ENCODE results near the gene PCDHB8. TPM values are rescaled to one million over a fixed set of nuclear protein-coding genes. Genes with fewer than 3 reads are reported as not detected.
"Not testable (repeated sequence)": the region's sequence is repeated elsewhere in the genome, so short reads cannot be mapped to it uniquely, and the experiment has no call there.

The PCDHB8 gene
- total RNA-seq, 4 donors from 2014 or later, result 0.33 to 2.0 (median 0.87) TPM

- peak; percentile 25 to 42 (median 36) for TF ChIP-seq CTCF (IDR thresholded peaks at IDR 0.05)
- DNase-seq (ENCODE audit: extremely low spot score); H3K27ac ChIP-seq (replicated peaks in 1 of 4); H3K4me1 ChIP-seq; H3K36me3 ChIP-seq: not testable (repeated sequence)
- intact Hi-C loops (cut with DNase I), result loop anchor here (10.0 kb wide), 1 partner anchor 351 kb away; no protein-coding TSS in a partner anchor
- WGBS, result 16% methylated on average over 14 of the region's 18 CpGs
- H3K27me3 ChIP-seq, result peaks cover 0 to 20% (median 0%) of the 10 kb centered on the region in 4 donors
- peaks cover 0 to 90% (median 63%) of the 10 kb centered on the region in 4 donors for H3K9me3 ChIP-seq
- H3K4me3 ChIP-seq, result peak within 1 kb of the TSS; percentile 12 to 43 (median 32)
Observed at GRCh38 chr5:141213656-141214339, 36.2 kb downstream of the PCDHB8 start, which contains the start of gene PCDHB13. Gene PCDHB13 (plus strand): TSS chr5:141213919. CDS start chr5:141214124, 205 bp downstream.

GRCh38 chr5:141214583-141214982 is 37.0 kb downstream of the PCDHB8 start:
- not testable (repeated sequence) for H3K27ac ChIP-seq (replicated peaks in 1 of 4); DNase-seq (ENCODE audit: extremely low spot score); H3K4me3 ChIP-seq; H3K4me1 ChIP-seq; H3K36me3 ChIP-seq
- H3K27me3 ChIP-seq, result peaks cover 0 to 16% (median 0%) of the 10 kb centered on the region in 4 donors
- peaks cover 0 to 90% (median 63%) of the 10 kb centered on the region in 4 donors for H3K9me3 ChIP-seq
- 68% methylated on average over 7 of the region's 12 CpGs for WGBS
- intact Hi-C loops (cut with DNase I), result loop anchor here (10.0 kb wide), 1 partner anchor 350 kb away; no protein-coding TSS in a partner anchor

GRCh38 chr5:141215504-141215903 is 37.9 kb downstream of the PCDHB8 start:
- intact Hi-C loops (cut with DNase I), result loop anchor here (10.0 kb wide), 1 partner anchor 349 kb away; no protein-coding TSS in a partner anchor
- Histone ChIP-seq H3K27me3 (peaks cover 0 to 10% (median 0%) of the 10 kb centered on the region in 4 donors), H3K9me3 (peaks cover 0 to 89% (median 64%) of the 10 kb centered on the region in 4 donors)
- not testable (repeated sequence) for DNase-seq (ENCODE audit: extremely low spot score); H3K4me3 ChIP-seq; H3K27ac ChIP-seq (replicated peaks in 1 of 4); H3K4me1 ChIP-seq; H3K36me3 ChIP-seq
- WGBS, result 30% methylated on average over 20 of the region's 40 CpGs

DNA sequence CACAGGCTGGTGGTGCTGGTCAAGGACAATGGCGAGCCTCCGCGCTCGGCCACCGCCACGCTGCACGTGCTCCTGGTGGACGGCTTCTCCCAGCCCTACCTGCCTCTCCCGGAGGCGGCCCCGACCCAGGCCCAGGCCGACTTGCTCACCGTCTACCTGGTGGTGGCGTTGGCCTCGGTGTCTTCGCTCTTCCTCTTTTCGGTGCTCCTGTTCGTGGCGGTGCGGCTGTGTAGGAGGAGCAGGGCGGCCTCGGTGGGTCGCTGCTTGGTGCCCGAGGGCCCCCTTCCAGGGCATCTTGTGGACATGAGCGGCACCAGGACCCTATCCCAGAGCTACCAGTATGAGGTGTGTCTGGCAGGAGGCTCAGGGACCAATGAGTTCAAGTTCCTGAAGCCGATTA is 38.4 kb downstream of the PCDHB8 start:
- H3K27ac ChIP-seq (replicated peaks in 1 of 4); H3K4me1 ChIP-seq; DNase-seq (ENCODE audit: extremely low spot score); H3K4me3 ChIP-seq; H3K36me3 ChIP-seq: not testable (repeated sequence)
- 22% methylated on average over 12 of the region's 26 CpGs for WGBS
- H3K27me3 ChIP-seq, result peaks cover 0 to 10% (median 0%) of the 10 kb centered on the region in 4 donors
- intact Hi-C loops (cut with DNase I), result loop anchor here (10.0 kb wide), 1 partner anchor 349 kb away; no protein-coding TSS in a partner anchor
- peaks cover 0 to 91% (median 66%) of the 10 kb centered on the region in 4 donors for H3K9me3 ChIP-seq

GRCh38 chr5:141223112-141223783 is 45.7 kb downstream of the PCDHB8 start, which contains the start of gene PCDHB14:
Gene PCDHB14 (plus strand): TSS chr5:141223343. CDS start chr5:141223506, 163 bp downstream.
- no peak for DNase-seq (ENCODE audit: extremely low spot score)
- H3K9me3 ChIP-seq, result peaks cover 0 to 96% (median 95%) of the 10 kb centered on the region in 4 donors

DNA sequence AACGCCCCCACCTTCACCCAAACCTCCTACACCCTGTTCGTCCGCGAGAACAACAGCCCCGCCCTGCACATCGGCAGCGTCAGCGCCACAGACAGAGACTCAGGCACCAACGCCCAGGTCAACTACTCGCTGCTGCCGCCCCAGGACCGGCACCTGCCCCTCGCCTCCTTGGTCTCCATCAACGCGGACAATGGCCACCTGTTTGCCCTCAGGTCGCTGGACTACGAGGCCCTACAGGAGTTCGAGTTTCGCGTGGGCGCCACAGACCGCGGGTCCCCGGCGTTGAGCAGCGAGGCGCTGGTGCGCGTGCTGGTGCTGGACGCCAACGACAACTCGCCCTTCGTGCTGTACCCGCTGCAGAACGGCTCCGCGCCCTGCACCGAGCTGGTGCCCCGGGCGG is 47.3 kb downstream of the PCDHB8 start:
- 13% methylated on average over 4 of the region's 40 CpGs for WGBS
- H3K4me3 ChIP-seq; intact Hi-C loops (cut with DNase I); H3K27me3 ChIP-seq; DNase-seq (ENCODE audit: extremely low spot score); H3K36me3 ChIP-seq; H3K27ac ChIP-seq (replicated peaks in 1 of 4); H3K4me1 ChIP-seq: not testable (repeated sequence)
- H3K9me3 ChIP-seq, result peaks cover 0 to 92% (median 89%) of the 10 kb centered on the region in 4 donors

More at GRCh38 chr5:141223112-141223783, 45.7 kb downstream of the PCDHB8 start, which contains the start of gene PCDHB14:
- Histone ChIP-seq H3K36me3 (peaks cover 0 to 7% (median 2%) of the 10 kb centered on the region in 4 donors), H3K4me3 (peak within 1 kb of the TSS; percentile 27 to 44 (median 37)), H3K4me1 (no peaks in the 10 kb centered on the region), H3K27ac (replicated peaks in 1 of 4) (peak within 1 kb of the TSS in 1 of 4 donors; percentile 20), H3K27me3 (no peaks in the 10 kb centered on the region)
- intact Hi-C loops (cut with DNase I), result no loop called here
- peak in 1 of 3 experiments; percentile 16 for TF ChIP-seq CTCF (IDR thresholded peaks at IDR 0.05)
- no peak for TF ChIP-seq POLR2A (IDR thresholded peaks at IDR 0.05; ENCODE audit: low read depth)
- no peak for TF ChIP-seq EP300 (IDR thresholded peaks at IDR 0.05)
- TF ChIP-seq POLR2AphosphoS5 (IDR thresholded peaks at IDR 0.05), result no peak
- 29% methylated on average over 15 of the region's 15 CpGs for WGBS

- H3K4me1 ChIP-seq; DNase-seq (ENCODE audit: extremely low spot score); H3K36me3 ChIP-seq; H3K27ac ChIP-seq (replicated peaks in 1 of 4); H3K27me3 ChIP-seq; intact Hi-C loops (cut with DNase I); H3K4me3 ChIP-seq: not testable (repeated sequence)
- 19% methylated on average over 20 of the region's 30 CpGs for WGBS
- peaks cover 0 to 91% (median 85%) of the 10 kb centered on the region in 4 donors for H3K9me3 ChIP-seq
Observed at GRCh38 chr5:141225421-141225820, 47.8 kb downstream of the PCDHB8 start.

All from esophagus muscularis mucosa (tissue), 4 donors.